ENCODE data around the gene TK2. TPM values are rescaled to one million over a fixed set of nuclear protein-coding genes. Genes with fewer than 3 reads are reported as not detected.
A peak's percentile ranks its signal among the peaks of the same experiment; 100 is the strongest.

The TK2 gene
- total and polyA plus RNA-seq, 2 donors (not counting 1 experiment from before 2014, with no cell fraction given): 34.8 to 73.7 TPM

DNA sequence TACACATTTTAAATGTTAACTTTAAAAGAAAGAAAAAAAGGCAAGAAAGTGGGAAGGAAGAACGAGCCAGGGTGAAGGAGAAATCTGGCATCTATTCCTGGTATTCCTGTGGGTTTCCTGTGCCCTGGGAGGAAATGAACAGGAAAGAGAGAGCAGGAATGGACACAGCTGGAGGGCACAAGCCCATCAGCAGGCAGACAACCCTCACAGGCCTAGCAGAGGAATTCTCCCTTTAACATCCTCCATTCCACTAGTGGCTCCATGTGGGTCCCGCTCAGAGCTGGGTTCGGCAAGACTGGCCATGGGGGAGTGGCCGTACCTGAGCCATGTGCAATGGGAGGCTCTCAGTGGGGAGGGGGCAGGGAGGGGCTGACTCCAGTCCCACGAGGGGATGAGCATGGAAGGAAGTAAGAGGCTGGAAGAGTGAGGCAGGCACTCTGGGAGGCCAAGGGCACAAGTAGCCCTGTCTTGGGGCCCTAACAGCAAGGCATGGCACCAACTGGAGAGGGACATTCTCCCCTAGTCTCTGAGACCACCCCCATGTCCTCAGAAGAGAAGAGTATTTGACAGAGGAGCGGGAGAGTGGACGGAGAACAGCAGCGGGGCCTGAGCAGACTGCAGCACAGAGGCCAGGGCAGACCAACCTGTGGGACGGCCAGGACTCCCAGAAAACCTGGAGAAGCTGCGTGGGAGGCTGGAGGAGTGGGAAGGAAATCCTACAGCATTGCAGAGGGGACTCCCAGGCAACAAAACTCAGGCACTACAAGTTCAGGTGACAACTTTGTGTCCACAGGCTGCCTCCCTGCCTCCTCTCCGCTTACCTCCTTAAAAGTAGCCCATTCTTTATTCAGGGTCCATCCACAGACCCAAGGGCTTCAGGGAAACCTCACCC, 30.2 kb downstream of the TK2 start:
- Histone ChIP-seq H2AFZ (ENCODE audit: low read length) (no peak overlapping the region), H3K36me3 (ENCODE audit: control insufficient read depth, insufficient read depth, low read length) (peaks cover 2% of the 10 kb centered on the region), H3K27me3 (ENCODE audit: control insufficient read depth, insufficient read depth, low read length) (no peaks in the 10 kb centered on the region), H3K4me1 (ENCODE audit: control insufficient read depth, extremely low read depth, insufficient read depth, low read length) (peaks cover 22% of the 10 kb centered on the region), H3K9ac (ENCODE audit: insufficient read depth, low read length) (no peak overlapping the region), H3K79me2 (ENCODE audit: control insufficient read depth, insufficient read depth, low read length) (no peaks in the 10 kb centered on the region), H3K4me2 (ENCODE audit: extremely low read depth, insufficient read depth, low read length) (no peak overlapping the region), H3K27ac (ENCODE audit: insufficient read depth, low read length) (no peak overlapping the region), H3K4me3 (replicated peaks in 1 of 4; ENCODE audit: control extremely low read depth in 1 of 4, insufficient read depth in 1 of 4, low read depth in 3 of 4, low read length in 4 of 4) (no peak overlapping the region), H4K20me1 (ENCODE audit: control insufficient read depth, extremely low read depth, insufficient read depth, low read length) (no peaks in the 10 kb centered on the region), H3K9me3 (ENCODE audit: control insufficient read depth, insufficient read depth, low read depth, low read length) (no peaks in the 10 kb centered on the region)
- no peak for DNase-seq (ENCODE audit: low read depth in 2 of 2)
- no peak for TF ChIP-seq CTCF (conservative IDR thresholded peaks at IDR 0.05 in 1 of 2, IDR thresholded peaks at IDR 0.05 in 1 of 2; ENCODE audit: low read depth in 1 of 2, low read length in 2 of 2)
- TF ChIP-seq EZH2 (IDR thresholded peaks at IDR 0.05; ENCODE audit: low read length, missing control alignments): no peak

GRCh38 chr16:66517586-66518263, 32.2 kb downstream of the TK2 start:
- DNase-seq (ENCODE audit: low read depth in 2 of 2): no peak
- Histone ChIP-seq H3K36me3 (ENCODE audit: control insufficient read depth, insufficient read depth, low read length) (peaks cover 2% of the 10 kb centered on the region), H3K9me3 (ENCODE audit: control insufficient read depth, insufficient read depth, low read depth, low read length) (no peaks in the 10 kb centered on the region), H3K27me3 (ENCODE audit: control insufficient read depth, insufficient read depth, low read length) (no peaks in the 10 kb centered on the region), H2AFZ (ENCODE audit: low read length) (no peak overlapping the region), H3K4me3 (replicated peaks in 1 of 4; ENCODE audit: control extremely low read depth in 1 of 4, insufficient read depth in 1 of 4, low read depth in 3 of 4, low read length in 4 of 4) (no peak overlapping the region), H3K4me1 (ENCODE audit: control insufficient read depth, extremely low read depth, insufficient read depth, low read length) (peaks cover 29% of the 10 kb centered on the region), H3K9ac (ENCODE audit: insufficient read depth, low read length) (peak overlapping the region; percentile 34), H4K20me1 (ENCODE audit: control insufficient read depth, extremely low read depth, insufficient read depth, low read length) (no peaks in the 10 kb centered on the region), H3K79me2 (ENCODE audit: control insufficient read depth, insufficient read depth, low read length) (no peaks in the 10 kb centered on the region), H3K27ac (ENCODE audit: insufficient read depth, low read length) (peak overlapping the region; percentile 87), H3K4me2 (ENCODE audit: extremely low read depth, insufficient read depth, low read length) (peak overlapping the region; percentile 70)
- TF ChIP-seq CTCF (conservative IDR thresholded peaks at IDR 0.05 in 1 of 2, IDR thresholded peaks at IDR 0.05 in 1 of 2; ENCODE audit: low read depth in 1 of 2, low read length in 2 of 2) (no peak), EZH2 (IDR thresholded peaks at IDR 0.05; ENCODE audit: low read length, missing control alignments) (no peak)

GRCh38 chr16:66516808-66517585, 32.9 kb downstream of the TK2 start:
- peak; percentile 99 for DNase-seq (ENCODE audit: low read depth in 2 of 2)
- peak overlapping the region; percentile 34 for H3K9ac ChIP-seq (ENCODE audit: insufficient read depth, low read length)
- H3K4me1 ChIP-seq (ENCODE audit: control insufficient read depth, extremely low read depth, insufficient read depth, low read length): peaks cover 36% of the 10 kb centered on the region
- peaks cover 2% of the 10 kb centered on the region for H3K36me3 ChIP-seq (ENCODE audit: control insufficient read depth, insufficient read depth, low read length)
- no peaks in the 10 kb centered on the region for H3K79me2 ChIP-seq (ENCODE audit: control insufficient read depth, insufficient read depth, low read length)
- H3K4me3 ChIP-seq (replicated peaks in 1 of 4; ENCODE audit: control extremely low read depth in 1 of 4, insufficient read depth in 1 of 4, low read depth in 3 of 4, low read length in 4 of 4): peak overlapping the region in 1 of 4 experiments; percentile 27
- H4K20me1 ChIP-seq (ENCODE audit: control insufficient read depth, extremely low read depth, insufficient read depth, low read length): no peaks in the 10 kb centered on the region
- peak overlapping the region; percentile 48 for H2AFZ ChIP-seq (ENCODE audit: low read length)
- TF ChIP-seq CTCF (conservative IDR thresholded peaks at IDR 0.05 in 1 of 2, IDR thresholded peaks at IDR 0.05 in 1 of 2; ENCODE audit: low read depth in 1 of 2, low read length in 2 of 2) (no peak), EZH2 (IDR thresholded peaks at IDR 0.05; ENCODE audit: low read length, missing control alignments) (no peak)
- H3K27ac ChIP-seq (ENCODE audit: insufficient read depth, low read length): peak overlapping the region; percentile 87
- H3K27me3 ChIP-seq (ENCODE audit: control insufficient read depth, insufficient read depth, low read length): no peaks in the 10 kb centered on the region
- H3K9me3 ChIP-seq (ENCODE audit: control insufficient read depth, insufficient read depth, low read depth, low read length): no peaks in the 10 kb centered on the region
- H3K4me2 ChIP-seq (ENCODE audit: extremely low read depth, insufficient read depth, low read length): peak overlapping the region; percentile 70

All from fibroblast of lung (primary cell).